Stimulated activated CD8-positive, alpha-beta memory T cell treated with anti-CD3 and anti-CD28 coated beads, Interleukin-4, amount 100 ng/mL, for 4 hours (primary cell): ENCODE results near the gene CYP46A1.

ENCODE experiments used
- DNase-seq, 2 donors: peaks; one replicate each; pipeline ENCODE4 v3.0.0-alpha.2; 2020; ENCODE audit warnings: low read depth in 2 of 2, low spot score in 1 of 2

CYP46A1 gene

DNA sequence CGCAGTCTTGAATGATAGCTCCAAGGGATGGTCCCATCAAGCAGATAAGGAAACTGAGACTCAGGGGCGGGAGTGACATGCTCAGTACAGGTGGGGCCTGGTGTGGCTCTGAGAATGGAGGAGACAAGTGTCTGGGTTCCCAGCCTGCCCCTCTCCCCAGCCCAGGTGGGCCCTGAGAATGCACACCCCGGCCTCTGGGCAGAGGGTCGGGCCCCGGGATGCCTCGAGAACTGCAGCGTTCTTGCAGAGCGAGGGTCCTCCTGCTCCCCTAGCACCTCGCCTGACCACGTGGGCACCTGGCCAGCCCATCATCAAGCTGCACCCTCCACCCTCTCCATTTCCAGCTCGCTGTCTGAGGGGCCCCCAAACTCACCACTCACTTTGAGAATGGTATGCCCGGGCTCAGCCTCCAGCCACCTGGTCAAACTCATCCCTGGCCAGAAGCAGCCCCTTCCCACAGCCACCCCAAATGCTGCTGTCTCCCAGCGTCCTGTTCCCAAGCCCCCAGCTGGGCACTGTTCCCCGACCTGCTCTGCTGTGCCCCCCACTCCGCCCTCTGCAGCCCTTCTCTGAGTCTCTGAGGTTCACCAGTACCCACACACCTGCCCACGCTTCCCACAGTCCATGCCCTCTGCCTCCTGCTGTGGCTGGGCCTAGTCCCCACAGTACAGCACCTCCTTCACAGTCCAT, 44.3 kb downstream of the CYP46A1 start:
- no peak for DNase-seq

GRCh38 chr14:99728981-99729451, 44.9 kb downstream of the CYP46A1 start:
- no peak for DNase-seq

DNA sequence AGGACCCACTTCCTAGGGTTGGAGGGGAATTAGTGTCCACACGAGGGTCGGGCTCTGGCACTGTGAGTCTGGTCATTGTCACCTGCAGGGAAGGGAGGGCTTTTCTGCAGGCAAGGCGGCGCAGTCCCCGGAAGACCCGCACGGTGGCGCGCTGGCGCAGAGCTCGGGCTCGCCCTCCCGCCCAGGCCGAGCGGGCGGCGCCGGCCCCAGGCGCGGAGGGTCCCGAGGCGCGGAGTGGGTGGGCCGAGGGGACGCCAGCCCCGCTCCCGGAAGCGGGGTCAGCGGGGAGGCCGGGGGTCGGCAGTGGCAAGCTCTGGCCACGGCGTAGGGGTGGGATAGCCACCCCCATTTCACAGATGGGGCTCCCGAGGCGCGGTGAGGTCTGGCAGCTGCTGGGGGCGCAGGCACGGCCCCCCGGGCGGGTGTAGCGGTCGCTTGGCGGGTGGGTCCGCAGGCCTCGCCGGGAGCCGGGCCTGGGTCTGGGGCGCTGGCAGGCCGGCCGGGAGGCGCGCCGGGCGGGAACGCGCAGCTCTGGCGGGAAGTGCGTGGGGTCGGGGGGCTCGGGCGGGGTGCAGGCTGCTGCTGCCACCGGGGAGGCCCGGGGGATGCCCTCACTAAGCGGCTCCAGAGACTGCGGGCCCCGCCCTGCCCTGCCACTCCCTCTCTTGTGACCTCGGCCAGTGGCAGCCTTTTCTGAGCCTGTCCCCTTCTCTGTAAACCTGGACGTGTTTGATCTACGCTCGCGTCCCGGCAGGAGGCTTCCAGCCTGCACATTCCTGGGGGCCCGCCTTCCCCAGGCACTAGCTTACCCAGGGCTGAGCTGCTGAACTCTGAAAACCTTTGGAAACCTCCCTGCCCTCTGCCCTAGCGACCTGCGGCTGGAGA, 46.1 kb downstream of the CYP46A1 start:
- peak in 1 of 2 donors; percentile 24 for DNase-seq

DNA sequence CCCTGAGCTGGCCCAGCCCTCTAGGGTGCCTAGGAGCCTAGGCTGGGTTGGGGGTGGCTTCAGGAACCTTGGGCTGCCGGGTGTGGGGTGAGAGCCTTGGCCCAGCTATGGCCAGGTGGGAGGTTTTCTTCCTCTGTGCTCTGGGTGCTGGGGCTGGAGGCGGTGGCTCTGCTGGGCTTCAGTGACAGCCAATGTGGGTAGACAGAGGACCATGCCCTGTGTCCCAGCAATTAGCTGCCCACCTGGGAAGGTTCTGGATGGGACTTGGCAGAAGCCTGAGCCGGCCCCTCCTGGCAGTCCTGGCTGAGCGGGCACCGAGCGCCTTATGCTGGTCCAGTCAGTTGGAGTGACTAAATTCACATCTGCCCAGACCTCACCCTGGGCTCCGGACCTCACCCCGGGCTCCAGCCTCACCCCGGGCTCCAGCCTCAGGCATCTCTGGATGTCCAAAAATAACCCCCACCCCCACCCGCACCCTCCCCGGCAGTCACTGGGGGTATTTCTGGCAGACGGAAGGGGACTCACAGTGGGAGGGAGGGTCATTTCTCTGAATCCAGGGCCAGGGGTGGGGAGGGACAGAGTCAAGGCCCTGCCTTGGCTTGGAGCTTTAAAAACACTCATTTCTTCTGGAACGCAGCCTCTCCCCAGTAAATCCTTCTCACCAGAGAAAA, 46.9 kb downstream of the CYP46A1 start:
- DNase-seq: no peak

DNA sequence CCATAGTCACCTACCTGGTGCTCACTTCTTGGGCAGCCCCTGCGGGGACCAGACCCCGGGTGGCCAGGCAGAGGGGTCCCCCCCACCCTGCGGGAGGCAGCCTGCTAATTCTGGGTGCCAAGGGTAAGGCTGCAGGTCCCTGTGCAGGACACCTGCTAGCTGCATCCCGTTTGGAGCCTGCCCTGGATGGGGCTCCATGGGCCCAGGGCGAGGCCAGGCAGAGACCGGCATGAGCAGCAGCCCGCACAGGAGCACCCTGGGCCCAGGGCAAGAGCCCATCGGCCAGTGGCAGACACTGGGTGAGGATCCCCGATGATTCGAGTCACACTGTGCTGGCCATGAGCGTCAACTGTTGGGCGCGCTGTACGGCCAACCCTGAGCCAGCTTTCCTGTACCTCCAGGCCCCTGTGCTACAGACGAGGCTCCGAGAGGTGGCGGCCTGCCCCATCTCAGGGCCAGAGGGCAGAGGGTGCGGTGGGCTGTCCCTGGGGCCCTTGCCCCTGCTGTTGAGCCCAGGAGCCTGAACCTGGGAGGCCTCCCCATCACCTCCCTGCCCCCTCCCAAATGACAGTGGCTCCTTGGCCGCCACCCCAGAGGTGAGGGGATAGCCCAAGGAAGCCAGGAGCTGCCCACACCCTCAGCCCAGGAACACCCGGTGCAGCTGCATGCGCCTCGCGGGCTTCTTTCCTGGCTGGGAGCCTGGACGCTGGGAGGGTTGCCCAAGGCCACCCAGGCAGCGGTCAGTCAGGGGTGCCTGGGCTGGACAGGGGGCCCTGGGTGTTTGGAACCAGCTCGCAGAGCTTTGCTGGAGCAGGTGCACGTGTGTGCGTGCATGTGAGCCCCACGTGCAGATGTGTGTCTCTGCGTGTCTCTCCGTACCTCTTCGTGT, 47.7 kb downstream of the CYP46A1 start:
- DNase-seq: no peak

DNA sequence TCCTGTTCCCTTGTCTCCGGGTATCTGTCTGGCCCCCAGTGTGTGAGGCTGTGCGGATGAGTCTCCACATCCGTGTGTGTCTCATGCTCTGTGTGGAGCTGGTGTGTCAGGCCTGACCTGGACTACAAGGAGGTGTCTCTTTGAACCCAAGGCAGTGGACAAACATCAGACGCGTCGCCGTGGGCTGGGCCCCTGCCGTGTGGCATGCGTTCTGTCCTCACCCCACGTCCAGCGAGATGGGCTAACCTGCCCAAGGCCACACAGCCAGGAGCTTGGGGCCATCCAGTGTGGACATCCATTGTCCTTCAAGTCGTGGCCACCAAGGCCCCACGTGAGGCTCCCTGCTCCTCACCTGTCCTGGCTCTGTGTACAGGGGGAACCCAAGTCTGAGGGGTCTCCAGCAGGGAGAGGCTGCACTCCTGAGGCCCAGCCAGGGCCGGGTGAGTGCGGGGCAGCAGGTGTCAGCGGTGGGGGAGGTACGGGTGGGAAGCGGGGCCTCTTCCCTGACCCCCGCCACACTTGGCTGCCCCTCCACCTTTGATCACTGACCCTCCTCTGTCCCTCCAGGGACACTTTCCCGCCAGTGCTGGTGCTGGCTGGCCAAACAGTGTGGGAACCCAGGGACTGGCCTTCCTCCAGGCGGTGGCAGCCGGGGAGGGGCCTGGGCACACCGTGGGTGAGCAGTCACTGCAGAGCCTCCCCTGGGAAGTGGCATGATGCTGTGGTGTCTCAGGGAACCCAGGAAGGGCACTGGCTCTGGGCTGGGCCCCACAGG, 48.5 kb downstream of the CYP46A1 start:
- no peak for DNase-seq

DNA sequence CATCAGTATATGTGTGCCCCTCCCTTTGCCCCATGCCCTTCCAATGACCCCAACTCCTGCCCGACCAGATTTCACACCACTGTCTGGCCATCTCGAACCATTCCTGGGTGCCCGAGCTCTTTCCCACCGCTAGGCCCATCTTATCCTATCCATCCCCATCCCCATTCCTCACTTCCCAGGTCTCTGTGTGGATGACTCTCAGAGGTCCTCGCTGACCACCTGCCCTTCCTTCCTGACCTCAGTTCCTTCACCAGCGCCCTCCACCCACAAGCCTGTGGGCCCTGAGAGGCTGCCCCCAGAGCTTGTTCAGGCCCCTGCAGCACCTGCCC, 49.1 kb downstream of the CYP46A1 start:
- no peak for DNase-seq

GRCh38 chr14:99733540-99734405, 49.7 kb downstream of the CYP46A1 start:
- DNase-seq: no peak

DNA sequence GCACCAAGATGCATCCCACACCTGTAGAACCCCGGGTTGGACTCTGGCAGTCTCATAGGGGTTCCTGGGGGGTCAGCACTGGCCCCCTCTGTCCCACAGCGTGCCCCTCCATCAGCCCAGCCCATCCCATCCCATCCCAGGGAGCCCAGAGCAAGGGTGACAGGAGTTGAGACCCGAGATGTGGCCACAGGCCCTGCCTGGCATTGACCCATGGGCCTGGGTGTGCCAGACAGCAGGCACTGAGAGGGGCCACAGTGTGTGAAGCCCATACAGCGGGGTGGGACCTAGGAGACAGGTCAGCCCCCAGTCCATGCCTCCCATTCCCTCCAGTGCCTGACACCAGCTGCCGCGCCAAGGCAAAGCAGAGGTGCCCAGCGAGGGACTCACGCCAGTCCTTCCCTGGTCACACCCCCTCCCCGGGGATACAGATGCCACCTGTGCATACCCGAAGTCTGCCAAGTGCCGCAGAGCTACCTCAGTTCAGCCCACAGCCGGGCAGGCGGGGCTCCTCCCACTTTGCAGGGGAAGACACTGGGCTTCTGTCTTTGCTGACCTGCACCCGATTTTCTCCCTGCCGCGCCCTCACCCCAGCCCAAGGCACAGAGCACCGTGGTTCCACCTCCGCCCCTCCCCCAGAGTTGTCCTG, 50.4 kb downstream of the CYP46A1 start:
- no peak for DNase-seq

- DNase-seq: no peak
Observed at GRCh38 chr14:99735189-99736135, 51.4 kb downstream of the CYP46A1 start.

DNA sequence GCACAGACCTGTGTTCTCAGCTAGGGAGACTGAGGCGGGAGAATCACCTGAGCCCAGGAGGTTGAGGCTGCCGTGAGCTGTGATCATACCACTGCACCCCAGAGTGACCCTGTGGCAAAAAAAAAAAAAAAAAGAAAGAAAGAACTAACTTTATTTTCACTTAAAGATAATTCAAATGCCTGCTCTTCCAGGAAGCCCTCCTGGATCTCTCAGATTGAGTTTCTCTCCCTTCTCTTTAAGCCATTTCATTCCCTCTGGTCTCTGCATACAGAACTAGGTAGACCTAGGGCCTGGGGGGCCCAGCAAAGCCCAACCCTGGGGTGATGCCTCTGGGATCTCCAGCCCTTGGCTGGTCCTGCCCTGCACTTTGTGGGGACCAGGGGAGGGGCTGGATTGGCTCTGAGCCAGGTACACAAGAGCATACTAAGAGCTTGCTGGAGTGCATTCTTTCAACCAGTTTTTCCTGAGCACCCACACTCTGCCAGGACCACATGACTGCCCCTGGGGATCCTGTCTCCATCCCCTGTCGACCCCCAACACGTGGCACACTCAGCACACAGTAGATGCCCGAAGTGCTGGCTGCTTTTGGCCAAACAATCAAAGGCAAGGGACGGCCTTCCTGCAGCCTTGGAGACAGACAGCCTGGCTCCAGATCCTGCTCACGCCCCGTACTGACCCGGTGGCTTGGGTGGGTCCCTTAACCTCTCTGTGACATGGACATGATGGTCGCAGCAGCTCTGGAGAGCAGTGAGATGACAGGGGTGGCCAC, 52.7 kb downstream of the CYP46A1 start:
- no peak for DNase-seq

DNA sequence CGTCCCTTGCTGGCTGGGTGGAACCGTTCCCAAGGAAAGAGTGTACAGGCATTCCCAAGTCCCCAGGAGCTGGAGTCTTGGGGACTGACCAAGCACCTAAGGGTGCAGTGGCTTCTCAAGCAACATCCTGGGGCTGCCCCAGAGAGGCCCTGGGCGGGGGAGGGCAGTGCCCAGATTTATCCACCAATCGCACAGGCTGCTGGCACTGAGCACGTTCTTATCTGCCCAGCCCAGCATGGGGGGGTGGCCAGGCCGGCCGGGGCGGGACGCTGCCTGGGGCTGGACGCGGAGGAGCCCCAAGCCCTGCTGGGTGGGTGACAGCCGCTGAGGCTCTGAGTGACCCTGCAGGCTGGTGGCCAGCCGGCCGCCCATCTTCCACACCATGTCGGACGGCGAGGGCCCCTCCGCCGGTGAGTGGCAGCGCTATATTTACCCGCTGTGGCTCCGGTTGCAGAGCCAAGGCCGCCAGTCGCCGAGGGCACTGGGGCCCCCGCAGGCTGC, 53.4 kb downstream of the CYP46A1 start:
- DNase-seq: no peak

DNA sequence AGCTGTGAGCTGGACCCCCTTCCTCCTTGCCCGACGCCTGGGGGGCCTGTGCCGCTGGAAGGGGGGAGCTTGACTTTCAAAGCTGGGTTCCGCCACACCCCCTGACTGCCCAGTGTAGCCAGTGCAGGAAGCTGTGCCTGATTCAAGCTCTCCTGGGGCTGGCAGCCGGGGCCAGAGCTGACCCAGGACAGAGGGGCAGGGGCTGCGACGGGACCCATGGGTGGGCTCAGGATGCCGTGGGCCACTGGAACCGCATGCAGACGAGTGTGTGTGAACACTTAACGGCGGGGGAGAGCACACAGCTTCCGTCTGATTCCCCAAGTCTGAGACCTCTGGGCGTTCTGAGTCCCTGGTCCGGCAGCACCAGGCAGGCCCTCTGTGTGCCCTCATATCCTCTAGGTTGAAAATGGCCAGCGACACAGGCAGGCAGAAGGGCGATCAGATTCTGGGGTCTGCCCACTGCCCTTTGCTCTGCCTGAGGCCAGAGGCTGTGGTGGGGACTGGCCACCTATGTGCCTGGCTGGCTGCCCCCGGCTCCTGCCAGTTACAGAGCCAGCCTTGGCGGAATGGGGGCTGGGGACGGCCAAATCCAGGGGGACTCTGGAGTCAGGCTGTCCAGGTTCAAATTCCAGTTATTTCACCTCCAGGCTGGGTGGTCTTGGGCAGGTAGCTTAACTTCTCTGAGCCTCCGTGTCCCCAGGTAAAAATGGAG, 54.0 kb downstream of the CYP46A1 start:
- no peak for DNase-seq

DNA sequence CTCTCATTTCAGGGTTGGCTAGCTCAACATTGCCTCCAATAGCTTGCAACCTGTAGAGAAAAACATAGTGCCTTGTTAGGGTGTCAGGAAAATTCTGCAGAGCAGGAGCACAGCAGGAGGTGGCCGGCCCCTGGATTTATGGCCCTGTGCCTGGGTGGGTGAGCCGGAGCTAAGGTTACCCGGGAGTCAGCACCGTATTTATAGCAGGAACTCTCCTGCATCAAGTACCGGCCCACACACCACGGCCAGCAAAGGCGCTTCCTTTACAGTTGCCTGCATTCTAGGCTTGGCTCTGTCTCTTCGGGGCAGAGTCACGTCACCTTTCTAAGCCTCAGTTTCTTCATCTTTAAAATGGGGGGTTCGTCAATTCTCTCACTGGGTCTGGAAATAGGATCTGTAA, 56.3 kb downstream of the CYP46A1 start:
- no peak for DNase-seq

- DNase-seq: no peak
Observed at GRCh38 chr14:99741227-99741976, 57.3 kb downstream of the CYP46A1 start.
